HCT116 (cell line): Measurements from ENCODE around the gene IGFN1. TPM values are rescaled to one million over a fixed set of nuclear protein-coding genes. Genes with fewer than 3 reads are reported as not detected.
A peak's percentile ranks its signal among the peaks of the same experiment; 100 is the strongest.

Experiments used
- ATAC-seq: fragments of 200-7000 bp; cut with Tn5 transposase; 2 replicates; pipeline ENCODE4 v1.9.1; 2020; ENCODE audit warnings: mild to moderate bottlenecking, moderate library complexity
- BruUV-seq: library from RNA; stranded (reverse); fragments of 400-500 nt; replicated peaks from 2 replicates; lab custom pipeline; 2021; lab: Mats Ljungman, UMichigan
- CTCF ChIA-PET: fragments of 300-600 bp; sonication (Branson Sonifier 250); formaldehyde crosslinking; loops from one replicate; lab custom pipeline; 2021; ENCODE audit warnings: antibody characterized with exemption; lab: Charles Lee
- POLR2A ChIA-PET: fragments of 300-600, 350-600 bp; sonication (Branson Sonifier 250); formaldehyde crosslinking; loops from one replicate; lab custom pipeline; 2021; ENCODE audit warnings: antibody characterized with exemption; lab: Charles Lee
- RAD21 ChIA-PET, 2 experiments: fragments of 300-600 bp; sonication (Branson Sonifier 250); formaldehyde crosslinking; loops; one replicate each; lab custom pipeline; 2023; ENCODE audit warnings: low total read pairs in 2 of 2; ENCODE audit not compliant: uncharacterized antibody in 2 of 2, unreplicated experiment in 2 of 2, low non-redundant PET in 1 of 2; lab: Charles Lee
- DNase-seq: peaks from one replicate; pipeline ENCODE4 v3.0.0-alpha.2; 2010; ENCODE audit warnings: low read depth, low spot score
- H2AFZ ChIP-seq: fragments of 200-600 bp; shearing (Covaris generic), sonication (generic); 2 replicates; pipeline ENCODE4 v1.6.1; 2017; ENCODE audit warnings: low read depth, mixed run types, mixed read lengths, antibody characterized with exemption, low read length; ENCODE audit not compliant: poor library complexity, severe bottlenecking
- H3K27ac ChIP-seq: 2 replicates; pipeline ENCODE4 v1.5.1; 2012; ENCODE audit warnings: low read depth, low read length
- H3K27me3 ChIP-seq: fragments of 200-600 bp; sonication (generic); 2 replicates; pipeline ENCODE4 v1.6.1; 2016; ENCODE audit warnings: mixed run types, low read length, mixed read lengths; ENCODE audit not compliant: insufficient read depth
- H3K36me3 ChIP-seq, 2 experiments: fragments of 200-500 bp in 1 of 2; fragments of 200-600 bp in 1 of 2; sonication (Bioruptor generic) in 1 of 2; sonication (generic) in 1 of 2; 2 replicates each; pipeline versions ENCODE4 v1.5.1 to v1.6.1; 2014 to 2016; ENCODE audit warnings: low read length in 2 of 2, inconsistent platforms in 1 of 2, mixed read lengths in 1 of 2, mixed run types in 1 of 2; ENCODE audit not compliant: insufficient read depth in 2 of 2, control insufficient read depth in 1 of 2
- H3K4me1 ChIP-seq, 2 experiments: fragments of 200-600 bp in 1 of 2; sonication (generic) in 1 of 2; 2 replicates each; pipeline versions ENCODE4 v1.5.1 to v1.6.1; 2012 to 2017; ENCODE audit warnings: low read length in 2 of 2, inconsistent platforms in 1 of 2, mild to moderate bottlenecking in 1 of 2, mixed read lengths in 1 of 2, mixed run types in 1 of 2, moderate library complexity in 1 of 2; ENCODE audit not compliant: insufficient read depth in 2 of 2, control insufficient read depth in 1 of 2
- H3K4me2 ChIP-seq: fragments of 200-600 bp; sonication (generic); 2 replicates; pipeline ENCODE4 v1.6.1; 2017; ENCODE audit warnings: mixed run types, low read length, mixed read lengths
- H3K4me3 ChIP-seq, 2 experiments: fragments of 200-600 bp in 1 of 2; sonication (generic) in 1 of 2; replicated peaks in 1 of 2; 2 replicates each; pipeline ENCODE4 v1.5.1; 2011 to 2016; ENCODE audit warnings: low read length in 2 of 2, control low read depth in 1 of 2, low read depth in 1 of 2, mild to moderate bottlenecking in 1 of 2, mixed read lengths in 1 of 2, mixed run types in 1 of 2
- H3K79me2 ChIP-seq: fragments of 200-600 bp; sonication (generic); 2 replicates; pipeline ENCODE4 v1.6.1; 2017; ENCODE audit warnings: mild to moderate bottlenecking, mixed run types, low read length, moderate library complexity, mixed read lengths; ENCODE audit not compliant: insufficient read depth
- H3K9ac ChIP-seq: fragments of 200-600 bp; sonication (generic); 2 replicates; pipeline ENCODE4 v1.6.1; 2016; ENCODE audit warnings: low read length, mixed read lengths
- H3K9me2 ChIP-seq: fragments of 200-600 bp; sonication (generic), shearing (Covaris generic); 2 replicates; pipeline ENCODE4 v1.6.1; 2017; ENCODE audit warnings: mixed run types, mild to moderate bottlenecking, moderate library complexity; ENCODE audit not compliant: insufficient read depth
- H3K9me3 ChIP-seq, 2 experiments: fragments of 200-500 bp in 1 of 2; fragments of 200-600 bp in 1 of 2; sonication (Bioruptor generic) in 1 of 2; sonication (generic) in 1 of 2; 2 replicates each; pipeline ENCODE4 v1.6.1; 2014 to 2017; ENCODE audit warnings: low read length in 2 of 2, mixed read lengths in 2 of 2, inconsistent platforms in 1 of 2, low read depth in 1 of 2, mild to moderate bottlenecking in 1 of 2, mixed run types in 1 of 2, moderate library complexity in 1 of 2; ENCODE audit not compliant: control insufficient read depth in 1 of 2, insufficient read depth in 1 of 2
- H4K20me1 ChIP-seq: fragments of 200-600 bp; sonication (generic), shearing (Covaris generic); 2 replicates; pipeline ENCODE4 v1.6.1; 2017; ENCODE audit warnings: mixed run types, mild to moderate bottlenecking, moderate library complexity; ENCODE audit not compliant: insufficient read depth
- ATF3 ChIP-seq: IDR thresholded peaks from 2 replicates; pipeline ENCODE4 v1.6.1; 2012
- CTCF ChIP-seq, 3 experiments: fragments of 200-600 bp in 1 of 3; sonication (generic) in 1 of 3; IDR thresholded peaks in 2 of 3; conservative IDR thresholded peaks in 1 of 3; 2 replicates each; pipeline ENCODE4 v1.5.1; 2012 to 2017; ENCODE audit warnings: low read depth in 2 of 3, low read length in 2 of 3, antibody characterized with exemption in 1 of 3, borderline replicate concordance in 1 of 3, control low read depth in 1 of 3, mild to moderate bottlenecking in 1 of 3, mixed read lengths in 1 of 3, mixed run types in 1 of 3, moderate library complexity in 1 of 3; ENCODE audit not compliant: insufficient read depth in 1 of 3
- JUND ChIP-seq: IDR thresholded peaks from 2 replicates; pipeline ENCODE4 v1.6.1; 2012
- MAX ChIP-seq: IDR thresholded peaks from 2 replicates; pipeline ENCODE4 v1.6.1; 2012
- POLR2A ChIP-seq: IDR thresholded peaks from 2 replicates; pipeline ENCODE4 v1.7.0; 2011; ENCODE audit warnings: borderline replicate concordance; ENCODE audit not compliant: insufficient read depth, insufficient read length; ENCODE audit errors: extremely low read depth
- POLR2AphosphoS5 ChIP-seq: IDR thresholded peaks from 2 replicates; pipeline ENCODE4 v1.6.1; 2011; ENCODE audit warnings: mild to moderate bottlenecking, low read depth, low read length, moderate library complexity
- RAD21 ChIP-seq: IDR thresholded peaks from 2 replicates; pipeline ENCODE4 v1.6.1; 2012; ENCODE audit warnings: low read depth, mild to moderate bottlenecking
- REST ChIP-seq: IDR thresholded peaks from 2 replicates; pipeline ENCODE4 v1.6.1; 2012; ENCODE audit warnings: low read depth
- SIN3A ChIP-seq: IDR thresholded peaks from 2 replicates; pipeline ENCODE4 v1.6.1; 2012; ENCODE audit warnings: low read depth
- SP1 ChIP-seq: IDR thresholded peaks from 2 replicates; pipeline ENCODE4 v1.6.1; 2012; ENCODE audit warnings: low read depth
- TCF7L2 ChIP-seq: IDR thresholded peaks from 2 replicates; pipeline ENCODE4 v1.7.0; 2011; ENCODE audit warnings: borderline replicate concordance, inconsistent platforms; ENCODE audit not compliant: insufficient read depth, insufficient read length; ENCODE audit errors: extremely low read depth
- YY1 ChIP-seq: IDR thresholded peaks from 2 replicates; pipeline ENCODE4 v1.6.1; 2011; ENCODE audit warnings: low read length, low read depth, moderate library complexity, mild to moderate bottlenecking; ENCODE audit not compliant: insufficient replicate concordance; ENCODE audit errors: extremely low read depth
- ZBTB33 ChIP-seq: IDR thresholded peaks from 2 replicates; pipeline ENCODE4 v1.6.1; 2011; ENCODE audit warnings: mild to moderate bottlenecking, low read length, moderate library complexity; ENCODE audit not compliant: insufficient replicate concordance; ENCODE audit errors: extremely low read depth
- intact Hi-C: fragments of 100-400 bp; cut with micrococcal nuclease; formaldehyde crosslinking; loops from 2 replicates; pipeline ENCODE4 v1.10.0; 2022
- total RNA-seq: library from RNA; stranded (reverse); gene quantifications from one replicate; pipeline ENCODE4 v1.2.1, GENCODE V29; 2021; ENCODE audit not compliant: unreplicated experiment

The IGFN1 gene
- total RNA-seq, 1 experiment from 2014 or later, result not detected

- CTCF ChIA-PET, result interaction anchor here (0.8 to 3.4 kb wide), 7 partner anchors 9 to 253 kb away, joined by 3 to 31 read pairs (median 5); no protein-coding TSS in a partner anchor
Observed at GRCh38 chr1:201259476-201260235, 69.0 kb downstream of the IGFN1 start.

More at GRCh38 chr1:201259476-201260235, 69.0 kb downstream of the IGFN1 start:
- H3K9ac ChIP-seq, result peak overlapping the region; percentile 65
- no peaks in the 10 kb centered on the region for H3K36me3 ChIP-seq
- TSS peak; percentile 52 for BruUV-seq
- H3K27me3 ChIP-seq, result no peaks in the 10 kb centered on the region
- ChIA-PET POLR2A (interaction anchor here (0.7 to 1.5 kb wide), 6 partner anchors 9 to 182 kb away, joined by 3 to 5 read pairs (median 4); no protein-coding TSS in a partner anchor), RAD21 (interaction anchor here (1.0 to 1.6 kb wide), 2 partner anchors 40 to 101 kb away, joined by 4 to 6 read pairs; no protein-coding TSS in a partner anchor)
- no peaks in the 10 kb centered on the region for H4K20me1 ChIP-seq
- no peaks in the 10 kb centered on the region for H3K9me3 ChIP-seq
- no peaks in the 10 kb centered on the region for H3K79me2 ChIP-seq
- H3K27ac ChIP-seq, result peak overlapping the region; percentile 68
- no peak for DNase-seq
- H2AFZ ChIP-seq, result peak overlapping the region; percentile 14
- H3K4me1 ChIP-seq, result peaks cover 15 to 23% of the 10 kb centered on the region in 2 experiments
- intact Hi-C loops, result no loop called here
- peak overlapping the region; percentile 50 to 66 for H3K4me3 ChIP-seq
- no peaks in the 10 kb centered on the region for H3K9me2 ChIP-seq
- ATAC-seq, result peak; percentile 87
- TF ChIP-seq POLR2A (peak; percentile 38), SP1 (no peak; the same call in 1 of the 2 replicates), TCF7L2 (peak; percentile 67), ZBTB33 (no peak), POLR2AphosphoS5 (peak; percentile 79), MAX (peak; percentile 76), REST (no peak), CTCF (IDR thresholded peaks at IDR 0.05 in 2 of 3, conservative IDR thresholded peaks at IDR 0.05 in 1 of 3; ENCODE audit: borderline replicate concordance in 1 of 3, insufficient read depth in 1 of 3, low read depth in 2 of 3, low read length in 2 of 3) (peak in 1 of 3 experiments; percentile 32; a peak in 2 of 6 replicates), JUND (no peak), ATF3 (no peak), RAD21 (peak; percentile 25), SIN3A (no peak), YY1 (no peak)
- H3K4me2 ChIP-seq, result peak overlapping the region; percentile 100
